ENCODE data around the gene OPCML. TPM values are rescaled to one million over a fixed set of nuclear protein-coding genes. Genes with fewer than 3 reads are reported as not detected.

Gene OPCML
- total RNA-seq, 1 experiment from 2014 or later = 0.13 TPM

DNA sequence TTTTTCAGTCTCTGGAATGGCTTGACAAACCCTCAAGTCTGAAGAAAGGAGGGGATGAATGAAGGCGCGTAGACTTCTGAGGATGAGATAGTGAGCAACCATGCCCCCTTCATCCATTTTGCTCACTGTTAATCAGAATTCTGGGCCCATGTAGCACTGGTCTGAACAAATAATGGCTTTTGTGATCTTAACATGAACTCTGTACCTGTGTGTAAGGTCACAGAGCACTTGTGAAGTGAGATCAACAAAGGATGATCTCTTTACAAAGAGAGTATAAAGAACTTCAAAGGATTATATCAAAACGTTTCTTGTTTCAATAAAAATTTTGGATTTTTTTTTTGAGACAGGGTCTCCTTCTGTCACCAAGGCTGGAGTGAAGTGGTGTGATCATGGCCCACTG, 976.7 kb downstream of the OPCML start:
- CTCF ChIA-PET = no interaction called here
- no TSS peak for BruUV-seq (replicated peaks)
- H3K27ac ChIP-seq (ENCODE audit: low read depth, low read length, poor library complexity, severe bottlenecking) = no peak overlapping the region
- no peaks in the 10 kb centered on the region for H3K36me3 ChIP-seq (ENCODE audit: insufficient read depth, low read length, poor library complexity, severe bottlenecking)
- POLR2A ChIA-PET (ENCODE audit: low non-redundant PET) = no interaction called here
- no peak overlapping the region for H3K4me3 ChIP-seq (ENCODE audit: low read depth, low read length, poor library complexity, severe bottlenecking)
- no peaks in the 10 kb centered on the region for H3K27me3 ChIP-seq (replicated peaks; ENCODE audit: insufficient read depth, low read depth, low read length, poor library complexity)
- no peak for DNase-seq (ENCODE audit: low spot score)
- H3K4me1 ChIP-seq (ENCODE audit: insufficient read depth, low read length, poor library complexity, severe bottlenecking) = no peaks in the 10 kb centered on the region
- H3K9me3 ChIP-seq (ENCODE audit: low read depth, low read length, poor library complexity, severe bottlenecking) = peaks cover 16% of the 10 kb centered on the region
- intact Hi-C loops (cut with micrococcal nuclease; ENCODE audit: unreplicated experiment) = no loop called here
- TF ChIP-seq, protein P1, sequence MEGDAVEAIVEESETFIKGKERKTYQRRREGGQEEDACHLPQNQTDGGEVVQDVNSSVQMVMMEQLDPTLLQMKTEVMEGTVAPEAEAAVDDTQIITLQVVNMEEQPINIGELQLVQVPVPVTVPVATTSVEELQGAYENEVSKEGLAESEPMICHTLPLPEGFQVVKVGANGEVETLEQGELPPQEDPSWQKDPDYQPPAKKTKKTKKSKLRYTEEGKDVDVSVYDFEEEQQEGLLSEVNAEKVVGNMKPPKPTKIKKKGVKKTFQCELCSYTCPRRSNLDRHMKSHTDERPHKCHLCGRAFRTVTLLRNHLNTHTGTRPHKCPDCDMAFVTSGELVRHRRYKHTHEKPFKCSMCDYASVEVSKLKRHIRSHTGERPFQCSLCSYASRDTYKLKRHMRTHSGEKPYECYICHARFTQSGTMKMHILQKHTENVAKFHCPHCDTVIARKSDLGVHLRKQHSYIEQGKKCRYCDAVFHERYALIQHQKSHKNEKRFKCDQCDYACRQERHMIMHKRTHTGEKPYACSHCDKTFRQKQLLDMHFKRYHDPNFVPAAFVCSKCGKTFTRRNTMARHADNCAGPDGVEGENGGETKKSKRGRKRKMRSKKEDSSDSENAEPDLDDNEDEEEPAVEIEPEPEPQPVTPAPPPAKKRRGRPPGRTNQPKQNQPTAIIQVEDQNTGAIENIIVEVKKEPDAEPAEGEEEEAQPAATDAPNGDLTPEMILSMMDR (conservative IDR thresholded peaks at IDR 0.05; ENCODE audit: low read depth, low read length) = no peak
- no peak for TF ChIP-seq EZH2 (IDR thresholded peaks at IDR 0.05; ENCODE audit: borderline replicate concordance, low read depth, low read length, poor library complexity, severe bottlenecking)

DNA sequence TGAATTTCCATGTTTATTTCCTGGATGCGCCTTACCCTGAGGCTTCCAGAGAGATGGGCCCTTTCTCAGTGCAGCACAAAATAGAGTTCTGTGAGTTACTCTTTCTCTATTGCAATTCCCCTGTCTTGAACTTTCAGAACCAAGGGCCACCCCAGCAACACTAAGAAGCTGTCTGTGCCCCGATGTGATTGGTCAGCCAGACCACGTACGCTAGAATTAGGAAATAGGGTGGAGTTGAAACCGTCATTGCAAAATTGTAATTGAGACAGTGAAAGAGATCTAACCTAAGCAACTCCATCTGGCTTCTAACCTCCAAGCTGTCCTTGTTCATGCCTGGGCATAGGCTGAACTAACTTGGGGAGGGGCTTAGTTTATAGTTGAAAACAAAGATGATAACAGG, 981.3 kb downstream of the OPCML start:
- Histone ChIP-seq H3K9me3 (ENCODE audit: low read depth, low read length, poor library complexity, severe bottlenecking) (peaks cover 17% of the 10 kb centered on the region), H3K4me3 (ENCODE audit: low read depth, low read length, poor library complexity, severe bottlenecking) (no peak overlapping the region), H3K27ac (ENCODE audit: low read depth, low read length, poor library complexity, severe bottlenecking) (no peak overlapping the region), H3K36me3 (ENCODE audit: insufficient read depth, low read length, poor library complexity, severe bottlenecking) (no peaks in the 10 kb centered on the region), H3K4me1 (ENCODE audit: insufficient read depth, low read length, poor library complexity, severe bottlenecking) (no peaks in the 10 kb centered on the region), H3K27me3 (replicated peaks; ENCODE audit: insufficient read depth, low read depth, low read length, poor library complexity) (no peaks in the 10 kb centered on the region)
- no peak for DNase-seq (ENCODE audit: low spot score)
- intact Hi-C loops (cut with micrococcal nuclease; ENCODE audit: unreplicated experiment) = no loop called here
- no TSS peak for BruUV-seq (replicated peaks)
- TF ChIP-seq EZH2 (IDR thresholded peaks at IDR 0.05; ENCODE audit: borderline replicate concordance, low read depth, low read length, poor library complexity, severe bottlenecking) = no peak
- TF ChIP-seq, protein P1 (conservative IDR thresholded peaks at IDR 0.05; ENCODE audit: low read depth, low read length) = no peak
- POLR2A ChIA-PET (ENCODE audit: low non-redundant PET) = no interaction called here
- CTCF ChIA-PET = no interaction called here

DNA sequence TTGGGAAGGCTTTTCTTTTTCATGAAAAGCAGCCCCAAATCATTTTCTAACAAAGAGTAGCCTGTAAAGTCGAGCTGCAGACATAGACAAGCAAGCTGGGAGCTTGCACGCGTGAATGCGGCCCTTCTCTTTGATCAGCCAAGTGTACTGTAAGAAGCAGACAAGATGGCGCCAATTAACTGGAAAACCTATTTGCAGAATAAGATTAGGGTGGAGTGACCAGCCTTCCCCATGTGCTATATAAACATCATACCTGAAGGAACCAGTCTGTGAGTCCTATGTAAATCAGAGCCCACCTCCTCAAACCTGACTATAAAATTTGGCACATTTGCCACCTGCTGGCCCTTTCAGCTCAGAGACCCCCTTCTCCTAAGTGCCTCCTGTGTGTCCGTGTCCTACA, 982.7 kb downstream of the OPCML start:
- intact Hi-C loops (cut with micrococcal nuclease; ENCODE audit: unreplicated experiment) = no loop called here
- no peaks in the 10 kb centered on the region for H3K27me3 ChIP-seq (replicated peaks; ENCODE audit: insufficient read depth, low read depth, low read length, poor library complexity)
- ChIA-PET CTCF (no interaction called here), POLR2A (ENCODE audit: low non-redundant PET) (no interaction called here)
- peaks cover 16% of the 10 kb centered on the region for H3K9me3 ChIP-seq (ENCODE audit: low read depth, low read length, poor library complexity, severe bottlenecking)
- H3K4me3 ChIP-seq (ENCODE audit: low read depth, low read length, poor library complexity, severe bottlenecking) = no peak overlapping the region
- DNase-seq (ENCODE audit: low spot score) = no peak
- no TSS peak for BruUV-seq (replicated peaks)
- H3K27ac ChIP-seq (ENCODE audit: low read depth, low read length, poor library complexity, severe bottlenecking) = no peak overlapping the region
- H3K4me1 ChIP-seq (ENCODE audit: insufficient read depth, low read length, poor library complexity, severe bottlenecking) = no peaks in the 10 kb centered on the region
- no peaks in the 10 kb centered on the region for H3K36me3 ChIP-seq (ENCODE audit: insufficient read depth, low read length, poor library complexity, severe bottlenecking)
- no peak for TF ChIP-seq EZH2 (IDR thresholded peaks at IDR 0.05; ENCODE audit: borderline replicate concordance, low read depth, low read length, poor library complexity, severe bottlenecking)
- TF ChIP-seq, protein P1 (conservative IDR thresholded peaks at IDR 0.05; ENCODE audit: low read depth, low read length) = no peak

Measured in A673 (cell line).